Coronary artery (tissue), 2 donors: Measurements from ENCODE around the gene C1QTNF1.

ENCODE experiments used
- DNase-seq: peaks from one replicate; pipeline ENCODE4 v3.0.0-alpha.2; 2017; ENCODE audit warnings: low spot score
- H3K27ac ChIP-seq, 2 donors: fragments of 200-600 bp; sonication (generic); one replicate each; pipeline ENCODE4 v1.5.1; 2016 to 2019
- H3K4me3 ChIP-seq: fragments of 200-600 bp; sonication (generic); 2 replicates; pipeline ENCODE4 v1.5.1; 2016; ENCODE audit warnings: mild to moderate bottlenecking, moderate library complexity
- CTCF ChIP-seq: fragments of 200-600 bp; sonication (generic); IDR thresholded peaks from one replicate; pipeline ENCODE4 v1.5.1; 2019; ENCODE audit warnings: antibody characterized with exemption

C1QTNF1 gene

DNA sequence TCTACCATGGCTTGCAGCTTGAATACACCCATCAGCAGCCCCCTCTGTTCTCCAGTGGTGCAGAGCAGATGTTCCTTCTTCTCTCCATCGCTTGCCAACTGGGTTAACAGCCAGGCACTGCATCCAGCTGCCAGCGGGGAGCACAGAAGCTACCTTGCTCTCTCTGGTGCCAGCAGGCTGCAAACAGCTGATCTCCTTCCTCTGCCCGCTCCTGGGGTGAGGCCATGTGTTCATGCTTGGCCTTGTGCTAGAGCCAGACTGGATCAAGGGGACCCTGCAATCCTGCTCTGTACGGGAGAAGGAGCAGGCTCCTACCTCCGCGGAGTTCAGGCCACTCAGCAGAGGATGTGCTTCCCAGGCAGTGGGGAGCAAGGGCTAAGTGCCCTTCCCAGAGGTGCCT is 26.6 kb downstream of the C1QTNF1 start:
- H3K4me3 ChIP-seq, result no peak overlapping the region
- DNase-seq, result no peak
- TF ChIP-seq CTCF, result no peak
- H3K27ac ChIP-seq, result peak overlapping the region in 1 of 2 donors; percentile 43

- Histone ChIP-seq H3K4me3 (no peak overlapping the region), H3K27ac (peak overlapping the region in 1 of 2 donors; percentile 43)
- DNase-seq, result no peak
- TF ChIP-seq CTCF, result no peak
Measured at GRCh38 chr17:79051306-79051705, 27.3 kb downstream of the C1QTNF1 start.

GRCh38 chr17:79052131-79052530 is 28.2 kb downstream of the C1QTNF1 start:
- Histone ChIP-seq H3K4me3 (no peak overlapping the region), H3K27ac (no peak overlapping the region)
- TF ChIP-seq CTCF, result no peak
- no peak for DNase-seq

- no peak for TF ChIP-seq CTCF
- Histone ChIP-seq H3K27ac (peak overlapping the region in 1 of 2 donors; percentile 38), H3K4me3 (no peak overlapping the region)
- DNase-seq, result no peak
Measured at GRCh38 chr17:79053251-79053925, 29.4 kb downstream of the C1QTNF1 start.

DNA sequence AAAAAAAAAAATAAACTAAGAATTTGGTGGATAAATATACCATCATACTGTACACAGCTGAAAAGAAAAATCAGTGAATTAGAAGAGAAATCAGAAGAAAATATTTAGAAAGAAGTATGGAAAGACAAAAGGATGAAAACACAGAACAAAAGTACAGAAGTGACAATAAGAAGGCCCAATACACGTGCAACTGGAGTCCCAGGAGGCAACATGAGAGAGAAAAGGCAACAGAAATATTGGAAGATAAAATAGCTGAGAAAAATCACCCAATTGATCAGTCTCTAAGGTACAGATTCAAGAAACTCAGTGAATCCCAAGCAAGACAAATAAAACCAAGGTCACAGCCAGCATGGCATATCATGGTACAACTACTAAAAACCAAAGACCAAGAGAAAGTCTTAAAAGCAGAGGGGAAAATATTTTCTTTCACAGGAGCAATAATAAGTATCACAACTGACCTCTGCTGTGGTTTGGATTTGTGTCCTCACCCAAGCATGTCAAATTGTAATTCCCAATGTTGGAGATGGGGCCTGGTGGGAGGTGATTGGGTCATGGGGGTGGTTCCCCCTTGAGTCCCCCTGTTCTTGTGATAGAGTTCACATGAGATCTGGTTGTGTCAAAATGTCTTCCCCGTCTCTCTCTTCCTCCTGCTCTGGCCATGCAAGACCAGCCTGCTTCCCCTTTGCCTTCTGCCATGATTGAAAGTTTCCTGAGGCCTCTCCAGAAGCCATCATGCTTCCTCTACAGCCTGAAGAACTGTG is 30.4 kb downstream of the C1QTNF1 start:
- TF ChIP-seq CTCF, result no peak
- DNase-seq, result no peak
- H3K4me3 ChIP-seq, result peak overlapping the region; percentile 14
- H3K27ac ChIP-seq, result peak overlapping the region; percentile 71 to 91

GRCh38 chr17:79055197-79055596 is 31.2 kb downstream of the C1QTNF1 start:
- H3K4me3 ChIP-seq, result no peak overlapping the region
- no peak for DNase-seq
- H3K27ac ChIP-seq, result peak overlapping the region; percentile 71 to 91
- TF ChIP-seq CTCF, result no peak
